Measurements from ENCODE around the gene PNPLA4. TPM values are rescaled to one million over a fixed set of nuclear protein-coding genes. Genes with fewer than 3 reads are reported as not detected.

Gene PNPLA4, protein sequence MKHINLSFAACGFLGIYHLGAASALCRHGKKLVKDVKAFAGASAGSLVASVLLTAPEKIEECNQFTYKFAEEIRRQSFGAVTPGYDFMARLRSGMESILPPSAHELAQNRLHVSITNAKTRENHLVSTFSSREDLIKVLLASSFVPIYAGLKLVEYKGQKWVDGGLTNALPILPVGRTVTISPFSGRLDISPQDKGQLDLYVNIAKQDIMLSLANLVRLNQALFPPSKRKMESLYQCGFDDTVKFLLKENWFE
- total RNA-seq (2014; rRNA removed; shearing (Covaris generic)) (11.8 and 20.0 TPM in 2 replicates), polyA plus RNA-seq (2016; fragmentation: Nextera tagmentation; extraction: Ambion mirVana) (15.1 and 19.4 TPM in 2 replicates)
- long read RNA-seq, transcript PNPLA4-201 (7 exons, 3,372 nt), result major isoform, 8 of 12 reads
- long read RNA-seq, partial matches to known transcripts, result 0 of 12 reads
- long read RNA-seq, other reads (novel, unspliced or antisense), result 3 of 12 reads

GRCh38 chrX:7927259-7928167, at the start of gene PNPLA4:
Gene PNPLA4 (minus strand): TSS chrX:7927413. CDS start chrX:7926119, 1,294 bp downstream.
- Histone ChIP-seq H3K4me1 (ENCODE audit: insufficient read depth) (0 out of 2 replicates have a peak, but pooled peaks cover 6% of the 10 kb centered on the region), H3K27me3 (ENCODE audit: insufficient read depth) (no peaks in the 10 kb centered on the region), H3F3A (replicated peaks; ENCODE audit: low read depth) (no peaks in the 10 kb centered on the region), H4K20me1 (replicated peaks; ENCODE audit: insufficient read depth) (no peaks in the 10 kb centered on the region), H3K36me3 (ENCODE audit: insufficient read depth) (no peaks in the 10 kb centered on the region), H3K4me3 (peak within 1 kb of the TSS; percentile 62), H3K79me2 (replicated peaks; ENCODE audit: insufficient read depth) (no peaks in the 10 kb centered on the region), H3K27ac (ENCODE audit: low read depth) (peak within 1 kb of the TSS; percentile 73; the same call in 1 of the 2 replicates), H3K4me2 (peak within 1 kb of the TSS; percentile 82), H2AFZ (peak within 1 kb of the TSS; percentile 52; the same call in 1 of the 2 replicates), H3K9me2 (ENCODE audit: insufficient read depth) (no peaks in the 10 kb centered on the region)
- ATAC-seq, result peak; percentile 89
- H3K27me3 Mint-ChIP-seq (ENCODE audit: insufficient read depth, low read depth, poor library complexity), result peaks cover 7% of the 10 kb centered on the region
- peak; percentile 80 for DNase-seq (ENCODE audit: low spot score)
- no peaks in the 10 kb centered on the region for H3K36me3 Mint-ChIP-seq (ENCODE audit: low read depth)
- peak within 1 kb of the TSS; percentile 99 for H3K27ac Mint-ChIP-seq
- H3K9me3 Mint-ChIP-seq, result no peaks in the 10 kb centered on the region
- peak within 1 kb of the TSS; percentile 92 for H3K4me3 Mint-ChIP-seq
- H3K4me1 Mint-ChIP-seq, result peaks cover 13% of the 10 kb centered on the region; the same call in 2 of the 3 replicates
- TF ChIP-seq JUNB (IDR thresholded peaks at IDR 0.05; ENCODE audit: unreplicated experiment) (no peak), CREB1 (CRISPR knock-in tag; IDR thresholded peaks at IDR 0.05; ENCODE audit: low read depth) (peak; percentile 97), POLR2AphosphoS5 (IDR thresholded peaks at IDR 0.05; ENCODE audit: low read depth) (peak; percentile 49), NANOG (IDR thresholded peaks at IDR 0.05; ENCODE audit: borderline replicate concordance) (no peak), STAT1 (IDR thresholded peaks at IDR 0.05; ENCODE audit: unreplicated experiment) (no peak), ZNF114 (CRISPR knock-in tag; IDR thresholded peaks at IDR 0.05) (no peak), EZH2 (IDR thresholded peaks at IDR 0.05; ENCODE audit: low read depth, unreplicated experiment) (no peak), EZH2phosphoT487 (IDR thresholded peaks at IDR 0.05; ENCODE audit: unreplicated experiment) (no peak), ZNF331 (CRISPR knock-in tag; IDR thresholded peaks at IDR 0.05; ENCODE audit: low read depth) (no peak)
- TF ChIP-seq, protein P1, sequence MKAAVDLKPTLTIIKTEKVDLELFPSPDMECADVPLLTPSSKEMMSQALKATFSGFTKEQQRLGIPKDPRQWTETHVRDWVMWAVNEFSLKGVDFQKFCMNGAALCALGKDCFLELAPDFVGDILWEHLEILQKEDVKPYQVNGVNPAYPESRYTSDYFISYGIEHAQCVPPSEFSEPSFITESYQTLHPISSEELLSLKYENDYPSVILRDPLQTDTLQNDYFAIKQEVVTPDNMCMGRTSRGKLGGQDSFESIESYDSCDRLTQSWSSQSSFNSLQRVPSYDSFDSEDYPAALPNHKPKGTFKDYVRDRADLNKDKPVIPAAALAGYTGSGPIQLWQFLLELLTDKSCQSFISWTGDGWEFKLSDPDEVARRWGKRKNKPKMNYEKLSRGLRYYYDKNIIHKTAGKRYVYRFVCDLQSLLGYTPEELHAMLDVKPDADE (IDR thresholded peaks at IDR 0.05), result no peak; the same call in 1 of the 2 replicates
- TF ChIP-seq, protein P2, sequence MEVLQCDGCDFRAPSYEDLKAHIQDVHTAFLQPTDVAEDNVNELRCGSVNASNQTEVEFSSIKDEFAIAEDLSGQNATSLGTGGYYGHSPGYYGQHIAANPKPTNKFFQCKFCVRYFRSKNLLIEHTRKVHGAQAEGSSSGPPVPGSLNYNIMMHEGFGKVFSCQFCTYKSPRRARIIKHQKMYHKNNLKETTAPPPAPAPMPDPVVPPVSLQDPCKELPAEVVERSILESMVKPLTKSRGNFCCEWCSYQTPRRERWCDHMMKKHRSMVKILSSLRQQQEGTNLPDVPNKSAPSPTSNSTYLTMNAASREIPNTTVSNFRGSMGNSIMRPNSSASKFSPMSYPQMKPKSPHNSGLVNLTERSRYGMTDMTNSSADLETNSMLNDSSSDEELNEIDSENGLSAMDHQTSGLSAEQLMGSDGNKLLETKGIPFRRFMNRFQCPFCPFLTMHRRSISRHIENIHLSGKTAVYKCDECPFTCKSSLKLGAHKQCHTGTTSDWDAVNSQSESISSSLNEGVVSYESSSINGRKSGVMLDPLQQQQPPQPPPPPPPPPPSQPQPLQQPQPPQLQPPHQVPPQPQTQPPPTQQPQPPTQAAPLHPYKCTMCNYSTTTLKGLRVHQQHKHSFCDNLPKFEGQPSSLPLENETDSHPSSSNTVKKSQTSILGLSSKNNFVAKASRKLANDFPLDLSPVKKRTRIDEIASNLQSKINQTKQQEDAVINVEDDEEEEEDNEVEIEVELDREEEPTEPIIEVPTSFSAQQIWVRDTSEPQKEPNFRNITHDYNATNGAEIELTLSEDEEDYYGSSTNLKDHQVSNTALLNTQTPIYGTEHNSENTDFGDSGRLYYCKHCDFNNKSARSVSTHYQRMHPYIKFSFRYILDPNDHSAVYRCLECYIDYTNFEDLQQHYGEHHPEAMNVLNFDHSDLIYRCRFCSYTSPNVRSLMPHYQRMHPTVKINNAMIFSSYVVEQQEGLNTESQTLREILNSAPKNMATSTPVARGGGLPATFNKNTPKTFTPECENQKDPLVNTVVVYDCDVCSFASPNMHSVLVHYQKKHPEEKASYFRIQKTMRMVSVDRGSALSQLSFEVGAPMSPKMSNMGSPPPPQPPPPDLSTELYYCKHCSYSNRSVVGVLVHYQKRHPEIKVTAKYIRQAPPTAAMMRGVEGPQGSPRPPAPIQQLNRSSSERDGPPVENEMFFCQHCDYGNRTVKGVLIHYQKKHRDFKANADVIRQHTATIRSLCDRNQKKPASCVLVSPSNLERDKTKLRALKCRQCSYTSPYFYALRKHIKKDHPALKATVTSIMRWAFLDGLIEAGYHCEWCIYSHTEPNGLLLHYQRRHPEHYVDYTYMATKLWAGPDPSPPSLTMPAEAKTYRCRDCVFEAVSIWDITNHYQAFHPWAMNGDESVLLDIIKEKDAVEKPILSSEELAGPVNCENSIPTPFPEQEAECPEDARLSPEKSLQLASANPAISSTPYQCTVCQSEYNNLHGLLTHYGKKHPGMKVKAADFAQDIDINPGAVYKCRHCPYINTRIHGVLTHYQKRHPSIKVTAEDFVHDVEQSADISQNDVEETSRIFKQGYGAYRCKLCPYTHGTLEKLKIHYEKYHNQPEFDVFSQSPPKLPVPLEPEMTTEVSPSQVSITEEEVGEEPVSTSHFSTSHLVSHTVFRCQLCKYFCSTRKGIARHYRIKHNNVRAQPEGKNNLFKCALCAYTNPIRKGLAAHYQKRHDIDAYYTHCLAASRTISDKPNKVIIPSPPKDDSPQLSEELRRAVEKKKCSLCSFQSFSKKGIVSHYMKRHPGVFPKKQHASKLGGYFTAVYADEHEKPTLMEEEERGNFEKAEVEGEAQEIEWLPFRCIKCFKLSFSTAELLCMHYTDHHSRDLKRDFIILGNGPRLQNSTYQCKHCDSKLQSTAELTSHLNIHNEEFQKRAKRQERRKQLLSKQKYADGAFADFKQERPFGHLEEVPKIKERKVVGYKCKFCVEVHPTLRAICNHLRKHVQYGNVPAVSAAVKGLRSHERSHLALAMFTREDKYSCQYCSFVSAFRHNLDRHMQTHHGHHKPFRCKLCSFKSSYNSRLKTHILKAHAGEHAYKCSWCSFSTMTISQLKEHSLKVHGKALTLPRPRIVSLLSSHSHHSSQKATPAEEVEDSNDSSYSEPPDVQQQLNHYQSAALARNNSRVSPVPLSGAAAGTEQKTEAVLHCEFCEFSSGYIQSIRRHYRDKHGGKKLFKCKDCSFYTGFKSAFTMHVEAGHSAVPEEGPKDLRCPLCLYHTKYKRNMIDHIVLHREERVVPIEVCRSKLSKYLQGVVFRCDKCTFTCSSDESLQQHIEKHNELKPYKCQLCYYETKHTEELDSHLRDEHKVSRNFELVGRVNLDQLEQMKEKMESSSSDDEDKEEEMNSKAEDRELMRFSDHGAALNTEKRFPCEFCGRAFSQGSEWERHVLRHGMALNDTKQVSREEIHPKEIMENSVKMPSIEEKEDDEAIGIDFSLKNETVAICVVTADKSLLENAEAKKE (CRISPR knock-in tag; IDR thresholded peaks at IDR 0.05), result no peak
- TF ChIP-seq, protein P3, sequence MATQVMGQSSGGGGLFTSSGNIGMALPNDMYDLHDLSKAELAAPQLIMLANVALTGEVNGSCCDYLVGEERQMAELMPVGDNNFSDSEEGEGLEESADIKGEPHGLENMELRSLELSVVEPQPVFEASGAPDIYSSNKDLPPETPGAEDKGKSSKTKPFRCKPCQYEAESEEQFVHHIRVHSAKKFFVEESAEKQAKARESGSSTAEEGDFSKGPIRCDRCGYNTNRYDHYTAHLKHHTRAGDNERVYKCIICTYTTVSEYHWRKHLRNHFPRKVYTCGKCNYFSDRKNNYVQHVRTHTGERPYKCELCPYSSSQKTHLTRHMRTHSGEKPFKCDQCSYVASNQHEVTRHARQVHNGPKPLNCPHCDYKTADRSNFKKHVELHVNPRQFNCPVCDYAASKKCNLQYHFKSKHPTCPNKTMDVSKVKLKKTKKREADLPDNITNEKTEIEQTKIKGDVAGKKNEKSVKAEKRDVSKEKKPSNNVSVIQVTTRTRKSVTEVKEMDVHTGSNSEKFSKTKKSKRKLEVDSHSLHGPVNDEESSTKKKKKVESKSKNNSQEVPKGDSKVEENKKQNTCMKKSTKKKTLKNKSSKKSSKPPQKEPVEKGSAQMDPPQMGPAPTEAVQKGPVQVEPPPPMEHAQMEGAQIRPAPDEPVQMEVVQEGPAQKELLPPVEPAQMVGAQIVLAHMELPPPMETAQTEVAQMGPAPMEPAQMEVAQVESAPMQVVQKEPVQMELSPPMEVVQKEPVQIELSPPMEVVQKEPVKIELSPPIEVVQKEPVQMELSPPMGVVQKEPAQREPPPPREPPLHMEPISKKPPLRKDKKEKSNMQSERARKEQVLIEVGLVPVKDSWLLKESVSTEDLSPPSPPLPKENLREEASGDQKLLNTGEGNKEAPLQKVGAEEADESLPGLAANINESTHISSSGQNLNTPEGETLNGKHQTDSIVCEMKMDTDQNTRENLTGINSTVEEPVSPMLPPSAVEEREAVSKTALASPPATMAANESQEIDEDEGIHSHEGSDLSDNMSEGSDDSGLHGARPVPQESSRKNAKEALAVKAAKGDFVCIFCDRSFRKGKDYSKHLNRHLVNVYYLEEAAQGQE (IDR thresholded peaks at IDR 0.05; ENCODE audit: unreplicated experiment), result no peak

All from GM23338 (cell line).